ENCODE data around the gene APOA5.
"Not testable (repeated sequence)": the region's sequence is repeated elsewhere in the genome, so short reads cannot be mapped to it uniquely, and the experiment has no call there.

APOA5 gene

DNA sequence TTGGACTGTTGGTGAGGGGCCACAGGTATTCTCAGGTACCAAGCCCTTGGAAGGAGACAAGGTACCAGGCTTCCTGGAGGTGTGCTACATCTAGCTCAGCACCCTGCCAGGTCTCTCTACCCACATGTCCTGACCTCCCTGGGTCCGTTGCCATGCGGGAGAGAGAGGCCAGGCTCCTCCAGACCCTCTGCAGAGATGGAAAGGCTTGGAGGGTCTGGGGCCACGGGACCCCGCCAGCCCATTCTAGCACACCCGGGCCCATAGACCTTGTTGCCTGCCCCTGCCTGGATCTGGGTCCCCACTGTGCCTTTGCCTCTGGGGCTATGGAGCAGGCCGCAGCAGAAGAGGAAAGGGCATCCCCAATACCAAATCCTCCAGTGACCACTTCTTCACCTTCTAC is 35.8 kb upstream of the APOA5 start:
- DNase-seq, result no peak

DNA sequence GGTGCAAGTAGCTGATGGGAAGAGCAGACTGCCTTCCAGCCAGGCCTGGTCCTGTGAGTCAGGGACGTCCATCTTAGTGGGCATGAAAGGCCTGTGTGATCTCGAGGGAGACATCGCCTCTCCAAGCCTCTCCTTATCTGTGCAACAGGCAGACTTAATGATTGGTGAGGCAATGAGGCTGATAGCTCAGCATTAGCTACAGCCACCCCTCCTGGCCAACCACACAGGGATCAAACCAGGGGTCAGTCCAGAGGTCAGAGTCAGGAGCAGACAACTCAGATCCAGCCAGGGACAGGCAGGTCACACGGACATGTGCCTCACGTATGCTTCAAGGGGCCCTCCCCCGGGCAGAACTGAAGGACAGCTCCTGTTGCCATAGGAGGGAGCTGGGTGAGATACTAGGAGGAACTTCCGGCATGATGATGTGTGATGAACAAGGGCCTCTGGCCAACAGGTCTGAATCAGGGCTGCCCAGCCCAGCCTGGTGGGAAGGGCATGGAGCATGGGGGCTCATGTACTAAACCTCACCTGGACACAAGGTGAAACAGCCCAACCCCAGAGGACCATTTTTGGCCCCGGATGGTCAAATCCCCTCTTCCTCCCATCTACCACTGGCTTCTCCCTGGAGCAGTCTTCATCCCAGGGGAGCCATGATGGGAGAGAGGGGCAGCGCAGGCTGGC is 35.2 kb upstream of the APOA5 start:
- DNase-seq, result no peak

DNA sequence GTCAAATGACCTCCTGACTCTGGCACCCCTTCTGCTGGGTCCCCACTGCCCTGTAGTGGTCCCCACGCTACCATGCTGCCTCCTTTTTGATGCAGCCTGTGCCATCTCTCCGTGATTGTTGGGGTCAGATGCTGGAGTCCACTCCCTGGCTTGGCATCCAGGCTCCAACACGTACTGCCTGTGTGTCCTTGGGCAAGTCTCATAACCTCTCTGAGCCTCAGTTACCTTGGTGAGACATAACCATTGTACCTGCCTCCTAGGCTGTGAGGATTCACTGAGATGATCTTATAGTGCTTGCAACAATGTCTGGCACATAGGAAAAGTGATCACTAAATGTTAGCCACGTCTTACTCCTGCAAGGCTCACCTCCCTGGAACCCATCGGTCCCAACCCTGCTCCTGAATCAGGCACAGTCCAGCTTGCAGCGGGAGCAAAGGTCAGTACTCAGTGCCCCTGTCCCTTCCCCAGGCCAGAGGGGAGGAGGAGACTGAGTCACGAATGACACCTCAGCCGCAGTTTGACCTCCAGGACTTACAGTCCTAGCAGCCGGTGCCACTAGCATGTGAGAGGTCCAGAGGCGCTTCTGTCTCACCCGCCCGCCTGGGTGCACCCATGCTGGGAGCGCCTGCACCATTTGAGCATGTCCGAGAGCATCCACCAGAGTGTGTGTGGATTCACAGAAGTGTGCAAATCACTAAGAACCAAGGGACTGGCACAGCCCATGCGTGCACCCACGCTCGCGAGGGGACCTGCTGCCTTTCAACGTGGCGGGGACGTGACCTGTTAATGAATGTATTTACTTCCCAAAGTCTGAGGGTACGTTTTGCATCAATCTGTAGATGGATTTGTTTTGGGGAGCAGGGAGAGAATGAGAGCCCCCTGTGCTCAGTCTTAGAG is 34.4 kb upstream of the APOA5 start:
- DNase-seq, result no peak

DNA sequence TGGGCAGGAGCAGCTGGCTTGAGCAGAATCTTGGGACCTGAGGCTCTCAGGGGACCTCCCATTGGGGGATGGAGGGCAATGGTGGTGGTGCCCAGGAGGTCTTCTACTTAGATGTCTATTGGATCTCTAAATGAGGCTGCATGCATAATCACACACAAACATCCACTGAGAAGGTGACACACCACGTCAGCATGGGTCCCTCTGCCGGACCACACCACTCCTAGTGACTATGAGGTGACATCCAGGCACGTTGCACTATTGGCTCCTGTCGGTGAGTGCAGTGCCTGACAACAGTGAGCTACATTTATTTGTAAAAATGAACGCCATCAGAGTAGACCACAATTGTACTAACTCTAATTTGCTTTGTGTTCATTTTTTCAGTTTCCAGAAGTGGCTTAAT is 33.8 kb upstream of the APOA5 start:
- DNase-seq, result no peak

DNA sequence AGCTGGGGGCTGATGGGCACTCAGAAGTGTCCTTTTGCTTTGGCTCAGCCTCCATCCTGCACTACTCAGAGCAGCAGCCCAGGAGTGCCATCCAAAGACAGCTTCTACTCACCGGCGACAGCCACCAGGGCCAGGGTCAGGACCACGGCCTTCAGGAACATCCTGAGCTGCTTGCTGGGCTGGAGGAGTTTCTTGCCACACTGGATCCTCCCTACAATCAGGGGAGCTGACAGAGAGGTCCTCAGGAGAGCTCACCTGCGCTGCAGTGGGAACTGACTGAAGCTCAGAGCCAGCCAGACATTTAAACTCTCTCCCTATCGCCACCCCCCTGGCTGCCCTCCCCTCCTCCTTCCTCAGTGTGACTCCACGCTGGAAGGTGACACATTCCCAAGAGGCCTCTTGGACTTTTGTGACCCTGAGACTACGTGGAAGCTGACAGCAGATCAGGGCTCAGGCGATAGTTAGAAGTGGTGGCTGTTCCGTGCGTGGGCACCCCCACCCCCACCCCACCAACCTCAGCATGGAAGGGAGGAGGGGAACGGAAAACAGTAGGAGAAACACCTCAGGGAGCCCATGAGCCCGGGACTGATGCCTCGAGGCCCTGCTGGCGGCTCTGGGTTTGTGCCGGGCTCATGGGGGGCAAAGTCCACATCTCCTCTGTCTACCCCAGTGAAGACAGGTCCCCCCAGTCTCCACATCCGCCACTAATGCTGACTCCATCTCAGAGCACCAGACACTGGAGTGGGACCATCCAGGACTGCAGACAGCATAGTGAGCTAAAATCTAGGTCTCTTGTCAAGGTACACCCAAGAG is 31.6 kb upstream of the APOA5 start, which contains the start of gene APOA4:
APOA4 (minus strand) TSS at position 274 of the 813 bp plus-strand sequence; CDS start at position 161, 113 bp downstream.
- no peak for DNase-seq

DNA sequence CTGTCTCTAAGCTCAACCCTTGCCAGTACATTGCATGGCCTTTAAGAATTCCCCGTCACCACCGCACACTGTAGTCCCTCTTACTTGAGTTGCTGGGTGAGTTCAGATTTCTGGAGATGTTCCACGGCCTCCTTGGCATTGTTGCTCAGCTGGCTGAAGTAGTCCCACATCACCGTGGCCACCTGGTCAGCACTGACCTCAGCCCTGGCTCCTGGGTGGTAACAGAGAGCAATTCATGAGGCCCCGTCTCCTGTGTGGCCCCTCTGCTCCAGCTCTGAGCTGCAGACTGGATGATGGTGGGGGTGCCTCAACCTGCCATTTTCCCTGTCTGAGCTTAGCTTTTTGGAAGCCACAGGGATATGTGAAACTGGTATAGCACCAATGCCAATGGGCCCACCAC is 30.9 kb upstream of the APOA5 start:
- no peak for DNase-seq

DNA sequence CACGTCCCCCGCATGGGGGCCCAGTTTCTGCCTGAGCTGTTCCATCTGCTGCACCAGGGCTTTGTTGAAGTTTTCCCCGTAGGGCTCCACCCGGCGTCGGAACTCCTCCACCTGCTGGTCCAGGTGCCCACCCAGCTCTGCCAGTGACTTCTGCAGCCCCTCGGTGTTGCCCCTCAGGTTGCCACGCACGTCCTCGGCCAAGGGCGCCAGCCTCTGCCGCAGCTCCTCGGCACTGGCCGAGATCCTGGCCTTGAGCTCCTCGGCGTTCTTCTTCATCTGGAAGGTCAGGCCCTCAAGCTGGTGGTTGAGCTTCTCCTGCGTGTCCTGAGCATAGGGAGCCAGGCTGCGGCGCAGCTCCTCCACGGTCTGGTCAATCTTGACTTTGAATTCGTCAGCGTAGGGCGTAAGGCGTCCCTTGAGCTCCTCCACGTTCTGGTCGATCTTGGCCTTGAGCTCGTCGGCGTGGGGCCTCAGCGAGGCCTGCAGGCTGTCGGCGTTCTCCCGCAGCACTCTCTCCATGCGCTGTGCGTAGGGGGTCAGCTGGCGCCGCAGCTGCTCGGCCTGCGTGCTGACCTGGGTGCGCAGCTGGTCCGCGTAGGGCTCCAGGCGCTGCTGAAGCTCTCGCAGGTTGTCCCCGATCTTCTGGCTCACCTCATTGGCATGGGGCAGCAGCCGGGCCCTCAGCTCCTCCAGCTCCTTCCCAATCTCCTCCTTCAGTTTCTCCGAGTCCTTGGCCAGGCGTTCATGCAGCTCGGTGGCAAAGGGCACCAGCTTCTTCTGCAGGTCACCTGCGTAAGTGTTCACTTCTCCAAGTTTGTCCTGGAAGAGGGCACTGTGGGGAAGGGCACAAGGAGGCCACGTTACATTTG is 29.6 kb upstream of the APOA5 start:
- DNase-seq, result no peak

DNA sequence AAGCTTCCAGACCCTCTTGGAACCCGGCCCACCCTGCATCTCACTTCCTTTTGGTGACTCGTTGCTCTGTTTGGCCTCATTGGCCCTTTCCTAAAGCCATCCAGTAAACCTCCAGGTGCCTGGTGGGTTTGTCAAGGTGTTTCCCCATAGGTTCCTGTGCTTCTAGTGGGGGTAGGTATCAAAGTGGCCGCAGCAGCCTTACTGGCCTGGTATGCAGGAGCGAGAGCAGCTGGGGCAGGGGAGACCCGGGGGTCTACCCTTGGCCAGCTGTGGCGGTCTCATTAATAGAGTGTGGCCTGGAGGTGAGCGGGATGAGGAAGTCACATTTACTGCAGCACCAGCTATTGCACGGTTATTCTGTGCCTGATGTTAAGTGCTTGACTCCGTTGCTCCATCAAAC is 27.4 kb upstream of the APOA5 start:
- DNase-seq, result no peak

DNA sequence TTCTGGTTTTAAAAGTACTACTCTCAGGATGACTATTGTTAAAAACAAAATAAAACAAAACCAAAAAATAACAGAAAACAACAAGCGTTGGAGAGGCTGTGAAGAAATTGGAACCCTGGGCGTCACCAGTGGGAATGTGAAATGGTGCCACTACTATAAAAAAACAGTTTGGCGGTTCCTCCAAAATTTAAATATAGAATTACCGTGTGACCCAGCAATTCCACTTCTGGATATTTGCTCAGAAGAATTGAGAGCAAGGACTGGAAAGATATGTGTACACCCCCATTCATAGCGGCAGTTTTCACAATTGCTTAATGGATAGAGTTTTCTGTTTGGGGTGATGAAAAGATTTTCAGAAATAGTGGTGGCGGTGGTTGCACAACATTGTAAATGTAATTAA is 22.8 kb upstream of the APOA5 start:
- no peak for DNase-seq

DNA sequence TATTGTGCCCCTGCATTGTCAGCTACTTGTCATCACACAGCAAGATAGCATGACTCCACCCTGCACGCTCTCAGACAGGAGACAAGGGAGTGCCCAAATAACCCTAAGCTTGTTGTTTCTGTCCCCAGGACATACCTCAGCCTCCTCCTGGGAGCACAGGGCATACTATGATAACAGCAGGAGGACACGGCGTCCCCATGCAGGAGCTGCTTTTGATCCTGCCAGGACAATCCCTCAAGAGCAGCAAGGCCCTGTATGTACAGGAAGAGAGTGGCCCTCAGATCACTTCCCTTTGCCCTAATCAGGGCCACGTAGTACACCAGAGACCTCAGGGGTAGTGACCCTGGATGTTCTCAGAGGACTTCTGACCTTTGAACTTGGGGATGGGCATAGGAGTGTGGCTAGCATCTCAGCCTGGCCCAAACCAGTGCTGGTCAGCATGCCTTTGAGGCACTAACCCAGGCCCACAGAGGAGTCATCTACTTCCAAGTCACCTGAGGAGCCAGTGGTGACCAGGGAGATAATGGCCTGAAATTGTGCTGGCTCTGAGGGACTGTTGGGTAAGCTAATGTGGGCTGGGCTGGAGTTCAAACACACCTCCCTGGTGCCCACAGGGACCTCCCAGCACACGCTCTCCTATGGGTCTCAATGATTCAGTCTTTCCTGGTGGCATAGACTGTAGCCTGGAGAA is 22.2 kb upstream of the APOA5 start:
- no peak for DNase-seq

DNA sequence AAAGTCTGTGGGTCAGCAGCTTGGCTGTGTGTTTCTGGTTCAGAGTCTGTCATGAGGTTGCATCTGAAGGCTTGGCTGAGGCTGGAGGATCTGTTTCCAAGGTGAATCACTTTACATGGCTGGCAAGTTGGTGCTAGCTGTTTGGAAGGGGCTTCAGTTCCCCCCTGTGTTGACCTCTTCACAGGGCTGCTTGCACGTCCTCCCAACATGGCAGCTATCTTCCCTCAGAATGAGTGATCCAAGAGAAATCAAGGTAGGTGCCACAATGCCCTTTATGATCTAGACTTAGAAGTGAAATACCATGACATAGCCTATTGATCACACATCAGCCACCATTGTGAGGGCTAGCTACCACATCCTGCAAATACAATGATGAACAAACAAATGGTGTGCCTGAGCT is 21.5 kb upstream of the APOA5 start:
- no peak for DNase-seq

DNA sequence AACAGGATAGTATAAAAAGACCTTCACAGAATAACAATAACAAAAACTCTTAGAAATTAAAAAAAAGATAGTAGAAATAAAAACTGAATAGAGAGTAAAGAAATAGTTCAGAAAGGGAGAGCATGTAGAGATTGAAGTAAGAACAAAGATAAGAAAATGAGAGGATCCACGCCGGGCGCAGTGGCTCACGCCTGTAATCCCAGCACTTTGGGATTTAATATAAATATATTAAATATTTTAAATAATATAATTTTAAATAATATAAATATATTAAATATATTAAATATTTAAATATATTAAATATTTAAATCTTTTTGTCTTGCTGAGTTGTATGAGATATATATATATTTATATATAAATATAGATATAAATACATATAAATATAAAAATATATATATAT is 20.4 kb upstream of the APOA5 start:
- no peak for DNase-seq

DNA sequence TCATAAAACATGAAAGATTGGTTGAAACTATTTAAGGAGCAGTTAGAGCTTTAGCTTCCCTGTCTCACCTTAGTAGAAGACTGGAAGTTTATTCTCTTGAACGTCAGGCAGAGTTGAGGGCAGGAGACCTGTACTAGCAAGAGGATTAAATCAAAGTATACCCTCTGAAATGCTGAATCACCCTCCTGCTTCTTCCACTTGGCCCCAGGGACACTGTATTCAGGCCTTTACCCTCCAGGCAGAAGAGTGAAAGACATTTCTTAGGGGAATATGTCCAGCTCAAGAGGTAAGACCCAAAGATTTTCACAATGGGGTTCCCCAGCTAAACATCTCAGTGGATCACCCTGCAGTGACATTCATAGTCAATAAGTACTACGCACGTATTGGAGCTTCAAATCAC is 19.5 kb upstream of the APOA5 start:
- DNase-seq, result no peak

DNA sequence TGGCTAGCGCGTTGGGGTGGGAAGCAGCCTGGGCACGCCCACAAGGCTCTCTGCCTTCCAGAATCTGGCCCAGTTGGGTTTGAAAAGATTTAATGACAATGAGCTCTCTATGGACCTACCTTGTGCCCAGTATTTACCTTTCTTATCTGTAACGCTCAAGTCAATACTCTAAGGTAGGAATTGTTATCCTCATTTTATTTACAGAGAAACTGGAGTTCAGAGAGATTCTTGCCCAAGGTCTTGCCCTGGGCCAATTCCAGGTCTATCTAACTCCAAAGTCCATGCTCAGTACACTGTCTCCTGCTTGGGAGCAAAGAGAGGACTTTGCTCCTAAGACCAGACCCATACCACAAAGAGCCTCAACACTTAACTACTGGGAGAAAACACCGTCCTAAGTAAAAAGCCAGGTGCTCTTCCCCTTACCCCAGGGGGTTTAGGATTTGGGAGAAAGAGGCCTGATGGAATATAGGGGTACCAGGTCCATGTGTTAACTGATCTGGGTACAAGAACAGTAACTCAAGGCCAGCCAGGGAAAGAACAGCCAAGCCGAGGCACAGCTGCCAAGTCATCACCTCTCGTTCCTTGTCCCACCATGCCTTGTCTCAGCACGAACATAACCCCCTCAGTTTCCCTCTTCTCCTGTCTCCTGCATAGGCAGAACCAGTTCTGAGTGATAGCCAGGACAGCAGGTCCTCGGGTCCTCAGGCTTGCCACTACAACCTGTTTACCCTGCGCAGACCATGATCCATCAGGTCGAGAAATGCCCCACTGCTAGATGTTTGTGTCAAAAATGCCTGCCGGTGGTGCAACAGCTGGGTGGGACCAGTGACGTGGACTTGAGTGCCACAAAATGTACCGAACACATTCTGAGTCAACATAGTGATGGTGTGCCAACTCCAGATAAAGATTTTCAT is 16.8 kb upstream of the APOA5 start:
- DNase-seq, result no peak

DNA sequence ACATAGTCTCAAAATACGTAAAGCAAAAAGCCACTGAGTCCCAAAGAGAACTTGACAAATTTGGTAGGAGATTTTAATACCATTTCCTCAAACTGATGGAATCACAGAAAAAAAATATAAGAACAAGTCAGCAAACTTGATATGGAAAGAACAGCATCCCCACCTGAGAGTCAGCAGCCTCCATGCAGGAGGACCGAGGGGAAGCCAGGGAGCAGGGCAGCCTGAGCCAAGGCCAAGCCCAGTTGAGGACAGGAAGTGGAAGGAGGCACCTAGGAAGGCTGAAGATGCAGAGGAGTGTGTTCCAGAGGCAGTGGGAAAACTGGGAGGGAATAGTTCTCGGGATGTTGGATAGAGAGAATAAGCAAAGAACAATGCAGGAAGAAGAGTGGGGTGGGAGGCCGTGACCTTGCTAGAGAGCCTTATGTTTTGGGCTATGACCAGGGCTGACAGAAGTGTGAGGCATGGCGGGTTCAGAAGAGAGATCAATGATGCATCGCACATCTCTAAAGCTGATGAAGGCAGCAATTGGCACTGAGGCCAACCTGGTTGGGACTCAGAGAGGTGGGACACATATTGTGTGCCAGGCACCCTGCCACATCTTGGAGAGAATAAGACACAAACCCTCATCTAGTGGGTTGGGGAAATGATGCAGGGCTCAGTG is 16.1 kb upstream of the APOA5 start:
- DNase-seq, result no peak

DNA sequence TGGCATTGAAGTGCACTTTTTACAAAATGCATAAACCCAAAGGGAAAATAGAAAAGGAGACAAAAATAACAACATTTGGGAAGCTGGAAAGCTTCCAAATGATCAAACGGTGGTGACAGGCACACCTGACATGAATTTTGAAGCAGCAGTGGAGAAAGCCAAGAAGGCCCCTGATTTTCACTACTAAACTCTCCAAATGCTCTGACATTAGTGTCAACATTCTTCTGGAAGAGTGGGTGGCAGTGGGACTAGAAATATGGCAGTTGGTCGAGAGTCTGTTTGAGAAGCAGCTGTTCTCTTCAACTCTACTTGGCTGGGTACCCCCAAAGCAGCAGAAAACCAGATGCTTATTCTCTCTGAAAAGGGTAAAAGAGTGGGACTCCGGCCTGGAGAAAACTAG is 12.3 kb upstream of the APOA5 start:
- DNase-seq, result no peak

DNA sequence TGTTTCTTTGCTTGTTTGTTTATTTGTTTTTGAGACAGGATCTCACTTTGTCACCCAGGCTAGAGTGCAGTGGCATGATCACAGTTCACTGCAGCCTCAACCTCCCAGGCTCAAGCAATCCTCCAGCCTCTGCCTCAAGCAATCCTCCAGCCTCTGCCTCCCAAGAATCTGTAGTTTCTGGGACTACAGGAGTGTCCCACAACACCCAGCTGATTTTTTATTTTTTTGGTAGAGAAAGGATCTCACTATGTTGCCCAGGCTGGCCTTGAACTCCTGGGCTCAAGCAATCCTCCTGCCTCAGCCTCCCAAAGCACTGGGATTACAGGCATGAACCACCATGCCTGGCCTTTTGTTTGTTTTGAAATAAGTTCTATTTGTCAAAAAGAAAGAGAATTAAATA is 10.0 kb upstream of the APOA5 start:
- DNase-seq, result not testable (repeated sequence)

DNA sequence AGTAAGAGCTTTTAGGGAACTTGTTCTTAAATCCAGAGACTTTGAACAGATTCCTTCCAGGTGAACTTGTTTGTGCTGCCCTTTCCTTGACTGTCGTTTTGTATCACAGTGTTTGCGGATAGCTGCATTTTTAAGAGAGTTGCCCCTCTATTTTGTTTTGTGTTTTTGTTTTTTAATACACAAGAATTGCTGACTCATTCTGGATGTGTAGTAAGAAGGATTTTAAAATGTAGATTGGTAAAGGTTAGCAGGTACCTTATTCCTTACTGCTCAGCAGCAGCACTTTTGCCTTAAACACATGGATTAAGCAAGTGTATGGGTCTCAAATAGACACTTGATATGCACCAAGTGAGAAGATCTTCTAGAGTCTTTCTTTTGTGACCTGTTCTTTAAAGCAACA is 8.9 kb upstream of the APOA5 start:
- no peak for DNase-seq

DNA sequence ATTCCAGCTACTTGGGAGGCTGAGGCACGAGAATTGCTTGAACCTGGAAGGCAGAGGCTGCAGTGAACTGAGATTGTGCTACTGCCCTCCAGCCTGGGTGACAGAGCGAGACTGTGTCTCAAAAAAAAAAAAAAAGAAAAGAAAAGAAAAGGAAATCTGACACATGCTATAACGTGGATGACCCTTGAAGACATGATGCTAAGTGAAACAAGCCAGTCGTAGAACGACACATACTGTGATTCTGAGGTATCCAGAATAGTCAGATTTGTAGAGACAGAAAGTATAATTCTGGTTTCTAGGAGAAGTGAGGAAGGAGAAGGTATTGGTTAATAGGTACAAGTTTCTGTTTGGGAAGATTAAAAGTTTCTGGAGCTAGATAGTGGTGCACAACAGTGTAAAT is 6.7 kb upstream of the APOA5 start:
- DNase-seq, result no peak

DNA sequence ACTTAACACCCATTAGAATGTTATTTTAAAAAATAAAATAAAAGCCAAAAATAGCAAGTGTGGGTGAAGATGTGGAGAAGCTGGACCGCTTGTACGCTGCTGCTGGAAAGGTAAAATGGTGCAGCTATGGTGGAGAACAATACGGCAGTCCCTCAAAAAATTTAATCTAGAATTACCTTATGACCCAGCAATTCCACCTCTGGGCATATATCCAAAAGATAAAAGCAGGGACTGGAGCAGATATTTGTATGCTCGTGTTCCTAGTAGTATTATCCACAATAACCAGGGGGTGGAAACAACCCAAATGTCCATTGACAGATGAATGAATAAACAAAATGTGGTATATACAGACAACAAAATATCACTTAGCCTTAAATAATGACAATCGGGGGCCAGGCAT is 6.1 kb upstream of the APOA5 start:
- no peak for DNase-seq
